Forelimb muscle (tissue), 1 donor: ENCODE data around the gene CD276. TPM values are rescaled to one million over a fixed set of nuclear protein-coding genes. Genes with fewer than 3 reads are reported as not detected.

ENCODE experiments used
- DNase-seq: peaks from one replicate; pipeline ENCODE4 v3.0.0-alpha.2; 2013; ENCODE audit warnings: low read depth
- polyA plus RNA-seq: library from polyadenylated mRNA; unstranded; fragments of 120-200 nt; gene quantifications from one replicate; pipeline ENCODE4 v1.2.1, GENCODE V29; 2013; ENCODE audit not compliant: insufficient read length

The CD276 gene
- polyA plus RNA-seq, 1 donor: 107 TPM

DNA sequence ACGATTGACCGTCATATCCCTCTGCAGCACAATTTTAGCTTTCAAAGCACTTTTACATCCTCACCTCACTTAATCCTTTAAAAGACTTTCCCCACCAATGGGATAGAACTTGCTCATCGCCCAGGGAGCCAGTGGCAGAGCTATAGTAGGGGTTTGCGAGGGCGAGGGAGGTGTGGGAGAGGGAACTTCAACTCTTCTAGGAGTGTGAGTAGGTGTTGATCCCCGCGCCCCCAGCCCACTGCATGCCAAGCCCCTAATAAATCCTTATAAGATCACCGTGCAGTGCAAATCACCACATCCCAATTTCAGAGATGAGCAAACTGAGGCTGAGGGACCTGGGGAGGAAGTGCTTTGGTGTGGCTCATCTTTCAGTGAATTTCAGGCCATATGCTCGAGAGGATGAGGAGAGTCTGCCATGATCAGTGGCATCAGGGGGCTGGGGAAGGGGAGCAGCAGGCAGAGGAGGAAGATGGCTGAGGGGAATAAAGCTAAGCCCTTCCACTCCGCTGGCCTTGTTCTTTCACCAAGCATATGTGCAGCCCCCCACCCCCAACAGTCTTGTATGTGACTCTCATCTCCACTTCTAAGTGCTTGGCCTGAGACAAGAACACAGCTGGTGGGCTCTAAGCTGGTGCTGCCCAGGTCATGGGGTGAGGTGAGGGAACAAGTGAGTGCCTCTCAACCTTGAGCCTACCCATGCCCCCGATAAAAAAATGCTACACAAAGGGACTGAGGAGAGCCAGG lies 63.8 kb downstream of the CD276 start:
- DNase-seq: no peak

GRCh38 chr15:73748730-73749129 lies 64.5 kb downstream of the CD276 start:
- DNase-seq: no peak

GRCh38 chr15:73749533-73749932 lies 65.3 kb downstream of the CD276 start:
- no peak for DNase-seq

GRCh38 chr15:73749971-73750370 lies 65.8 kb downstream of the CD276 start:
- no peak for DNase-seq

GRCh38 chr15:73750438-73750837 lies 66.3 kb downstream of the CD276 start:
- DNase-seq: no peak

GRCh38 chr15:73750951-73751350 lies 66.8 kb downstream of the CD276 start:
- DNase-seq: no peak

DNA sequence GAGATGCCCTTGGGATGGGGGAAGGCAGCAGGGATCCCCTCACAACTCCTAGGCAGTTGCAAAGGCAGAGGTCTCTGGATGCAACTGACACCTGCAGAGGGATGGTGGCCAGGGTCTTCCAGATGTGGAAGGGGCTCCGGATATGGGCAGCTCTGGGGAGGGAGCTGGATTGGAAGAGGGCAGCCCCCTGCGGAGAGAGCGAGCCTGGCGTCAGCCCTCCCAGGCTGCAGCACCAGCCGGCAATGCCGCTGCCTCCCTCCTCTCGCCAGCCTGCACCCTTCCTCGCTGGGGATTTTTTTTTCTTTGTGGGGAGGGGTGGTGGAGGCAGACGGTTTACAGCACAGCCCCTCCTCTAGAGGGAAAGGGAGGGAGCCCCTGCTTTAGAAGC lies 67.3 kb downstream of the CD276 start:
- DNase-seq: no peak

GRCh38 chr15:73751899-73752805 lies 68.0 kb downstream of the CD276 start:
- no peak for DNase-seq

DNA sequence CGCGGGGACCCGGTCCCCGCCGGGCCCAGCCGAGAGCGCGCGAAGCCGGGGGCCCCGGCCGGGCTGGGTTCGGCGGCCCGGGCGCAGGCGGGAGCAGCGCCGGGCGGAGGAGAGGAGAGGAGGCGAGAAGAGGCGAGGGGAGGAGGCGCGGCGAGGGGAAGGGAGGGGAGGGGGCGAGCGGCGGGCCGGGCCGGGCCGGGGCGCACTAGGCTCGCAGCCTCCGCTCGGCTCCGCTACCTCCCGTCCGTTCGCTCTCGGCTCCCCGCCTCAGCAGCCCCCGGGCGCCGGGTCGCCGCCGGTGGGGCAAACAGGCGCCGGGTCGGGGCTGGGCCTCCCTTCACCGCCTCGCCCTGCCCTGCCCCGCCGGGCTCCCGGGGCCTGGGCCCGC lies 68.6 kb downstream of the CD276 start:
- DNase-seq: no peak

DNA sequence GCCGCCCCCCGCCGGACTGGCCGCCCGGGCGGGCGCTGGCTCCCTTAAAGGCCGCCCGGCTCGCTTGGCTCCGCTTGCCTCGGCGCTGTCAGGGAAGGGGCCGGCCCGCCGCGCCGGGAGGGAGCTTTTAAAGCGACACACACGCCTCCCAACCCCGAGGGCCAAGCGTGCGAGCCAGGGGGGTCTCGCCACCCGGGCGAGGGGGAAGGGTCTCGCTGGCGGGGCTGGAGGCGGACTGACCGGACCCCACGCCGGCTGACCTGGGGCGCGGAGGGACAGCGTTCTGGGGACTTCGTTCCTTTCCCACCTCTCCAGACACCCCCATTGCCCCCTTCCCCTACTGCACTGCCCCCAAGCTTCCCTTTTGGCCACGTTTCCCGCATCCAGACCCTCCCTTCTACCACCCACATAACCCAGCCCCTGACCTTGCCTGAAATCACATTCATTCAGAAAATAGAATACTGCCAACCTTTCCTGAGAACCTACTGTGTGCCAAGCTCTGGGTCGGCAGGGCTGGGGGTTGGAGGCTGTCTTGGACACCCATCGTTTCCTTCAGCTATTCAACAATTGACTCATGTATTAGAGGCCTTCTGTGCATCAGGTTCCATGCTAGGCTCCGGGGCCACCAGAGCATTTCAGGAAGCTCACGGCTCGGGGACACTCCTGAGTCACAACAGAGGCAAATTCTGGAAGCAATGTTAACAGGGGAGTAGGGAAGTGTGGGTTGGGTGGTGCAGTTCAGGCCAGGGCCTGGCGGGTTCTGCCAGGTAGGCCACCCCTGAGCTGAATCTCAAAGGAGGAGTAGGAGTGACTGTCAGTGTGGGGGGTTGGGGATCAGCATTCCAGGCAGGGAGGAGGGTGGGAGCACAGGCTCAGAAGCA lies 69.3 kb downstream of the CD276 start, which contains the start of gene INSYN1:
Gene INSYN1 (minus strand): TSS at position 102 of the 881 bp plus-strand sequence. CDS start 2,221 bp downstream, outside the sequence.
- DNase-seq: no peak

GRCh38 chr15:73754461-73754860 lies 70.3 kb downstream of the CD276 start:
- no peak for DNase-seq

DNA sequence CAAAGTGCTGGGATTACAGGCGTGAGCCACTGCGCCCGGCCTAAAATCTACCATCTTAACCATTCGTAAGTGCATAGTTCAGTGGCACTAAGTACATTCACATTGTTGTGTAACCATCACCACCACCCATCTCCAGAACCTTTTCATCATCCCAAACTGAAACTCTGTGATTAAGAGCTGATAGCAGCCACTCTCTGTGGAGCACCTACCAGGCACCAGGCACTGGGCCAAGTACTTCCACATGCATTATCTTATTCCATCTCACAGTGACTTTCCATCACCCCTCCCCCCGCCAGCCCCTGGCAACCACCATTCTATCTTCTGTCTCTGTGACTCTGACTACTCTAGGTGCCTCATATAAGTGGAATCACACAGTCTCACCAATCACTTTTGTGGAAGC lies 71.3 kb downstream of the CD276 start:
- no peak for DNase-seq

- DNase-seq: no peak
Measured at GRCh38 chr15:73755946-73756345, 71.8 kb downstream of the CD276 start.

DNA sequence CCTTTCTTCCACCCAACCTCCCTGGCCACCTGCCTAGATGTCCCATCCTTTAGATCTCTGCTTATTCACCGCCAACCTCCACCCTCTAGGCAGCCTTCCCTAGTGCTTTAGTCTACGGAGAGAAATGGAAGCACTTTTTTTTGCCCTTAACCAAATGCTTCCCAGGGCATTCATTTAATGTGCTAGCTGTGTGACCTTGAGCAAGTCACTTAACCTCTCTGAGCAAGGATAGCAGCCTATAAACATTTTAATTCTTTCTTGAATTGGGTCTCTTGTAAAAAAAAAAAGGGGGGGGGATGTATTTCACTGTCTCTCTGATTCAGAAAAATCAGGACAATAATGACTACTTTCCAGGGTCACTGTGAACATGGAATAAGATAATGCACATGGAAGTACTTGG lies 72.2 kb downstream of the CD276 start:
- no peak for DNase-seq

GRCh38 chr15:73756947-73757513 lies 72.8 kb downstream of the CD276 start:
- no peak for DNase-seq

DNA sequence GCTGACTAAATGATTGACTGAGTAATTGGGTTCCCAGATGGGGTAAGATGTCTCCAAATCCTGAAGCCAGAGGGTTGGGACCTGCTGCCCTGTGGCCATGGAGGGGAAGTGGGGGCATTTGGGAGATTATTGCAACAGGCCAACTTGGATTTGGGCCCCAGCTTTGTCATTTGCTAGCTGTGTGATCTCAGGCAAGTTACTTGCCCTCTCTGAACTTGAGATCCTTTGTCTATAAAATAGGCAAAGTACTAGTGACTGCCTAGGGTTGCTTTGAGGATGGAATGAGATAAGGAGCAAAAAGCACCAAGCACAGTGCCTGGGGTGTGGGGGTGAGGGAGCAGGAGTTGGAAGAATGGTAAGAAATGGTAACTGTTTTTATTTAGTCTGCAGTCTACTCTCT lies 73.4 kb downstream of the CD276 start:
- DNase-seq: no peak

DNA sequence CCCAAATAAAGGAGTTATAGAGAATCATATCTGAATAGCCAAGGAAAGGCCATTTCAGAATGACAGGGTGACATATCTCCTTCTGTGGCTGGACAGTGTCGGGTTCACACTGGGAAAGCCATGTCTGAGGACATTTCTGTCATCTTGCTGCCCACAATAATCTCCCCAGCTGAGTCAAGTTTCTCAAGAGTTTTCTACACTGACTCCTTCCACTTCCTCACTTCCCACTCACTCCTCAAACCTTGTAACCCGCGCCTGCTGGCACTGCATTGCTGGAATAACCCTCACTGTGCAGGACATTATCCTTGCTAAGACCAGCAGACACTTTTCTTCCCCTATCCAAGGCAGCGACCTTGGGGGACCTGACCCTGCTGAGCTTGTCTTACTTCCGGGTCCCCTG lies 74.3 kb downstream of the CD276 start:
- no peak for DNase-seq

DNA sequence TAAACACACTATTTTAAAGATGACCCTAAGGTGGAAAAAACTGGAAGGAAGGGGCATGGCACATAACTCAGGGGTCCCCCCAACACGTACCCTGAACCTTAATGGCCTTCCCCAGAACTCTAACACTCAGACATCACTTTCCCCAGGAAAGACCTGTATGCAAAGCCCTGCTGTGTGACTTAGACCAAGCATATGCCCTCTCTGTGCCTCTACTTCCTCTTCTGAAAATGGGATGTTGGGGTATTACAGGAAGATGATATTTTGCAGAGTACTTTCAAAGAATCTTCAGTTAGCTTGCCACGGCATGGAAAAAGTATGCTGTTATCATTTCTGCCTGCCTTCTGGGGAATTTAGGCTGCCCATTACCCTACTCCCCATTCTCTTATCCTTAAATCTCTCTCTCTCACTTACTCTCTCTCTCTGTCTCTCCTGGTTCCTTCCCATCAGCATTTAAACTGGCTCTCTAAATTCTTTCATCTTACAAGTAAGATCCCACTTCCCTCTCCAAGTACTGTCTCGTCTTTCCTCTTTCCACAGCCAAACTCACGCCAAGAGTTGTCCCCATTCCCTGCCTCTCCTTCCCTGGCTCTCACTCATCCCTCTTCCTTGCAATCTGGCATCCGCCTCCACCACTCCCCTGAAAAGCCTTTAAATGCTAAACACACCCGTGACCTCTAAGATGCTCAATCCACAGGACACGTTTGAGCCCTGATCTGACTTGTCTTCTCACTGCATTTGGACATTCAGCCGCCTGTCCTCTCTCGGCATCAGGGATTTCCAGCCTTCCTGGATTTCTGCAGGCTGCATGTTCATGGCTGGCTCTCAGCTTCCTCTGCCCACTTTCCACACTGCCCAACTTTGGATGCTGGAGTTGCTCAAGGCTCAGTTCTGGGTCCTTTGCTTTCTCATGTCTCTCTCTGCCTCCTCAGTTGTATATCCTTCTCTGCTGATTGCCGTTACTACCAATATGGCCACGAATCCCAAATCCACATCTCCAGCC lies 76.4 kb downstream of the CD276 start:
- DNase-seq: no peak

GRCh38 chr15:73763931-73764330 lies 79.7 kb downstream of the CD276 start:
- DNase-seq: no peak
